HepG2 (cell line): ENCODE data around the gene PPP2R2B. TPM values are rescaled to one million over a fixed set of nuclear protein-coding genes. Genes with fewer than 3 reads are reported as not detected.
A peak's percentile ranks its signal among the peaks of the same experiment; 100 is the strongest.

Source experiments
- ATAC-seq: fragments of 200-7000 bp; cut with Tn5 transposase; 3 replicates; pipeline ENCODE4 v1.9.1; 2020; ENCODE audit warnings: mild to moderate bottlenecking, moderate library complexity
- BruUV-seq: library from RNA; stranded (reverse); fragments of 400-500 nt; replicated peaks from 2 replicates; lab custom pipeline; 2021; lab: Mats Ljungman, UMichigan
- CTCF ChIA-PET: fragments of 300-600 bp; formaldehyde crosslinking; extraction: SDS; loops from one replicate; lab custom pipeline; 2021; ENCODE audit warnings: low total read pairs, inconsistent platforms, low intra/inter-chr PET ratio; lab: Yijun Ruan, JAX
- POLR2A ChIA-PET: fragments of 350-600 bp; sonication (Branson Sonifier 250); formaldehyde crosslinking; loops from one replicate; lab custom pipeline; 2020; ENCODE audit warnings: antibody characterized with exemption, inconsistent platforms; lab: Yijun Ruan, JAX
- DNase-seq: peaks from one replicate; pipeline ENCODE4 v3.0.0-alpha.2; 2015; ENCODE audit warnings: low spot score
- FAIRE-seq: peaks from 3 replicates; lab custom pipeline; 2011; peaks lifted over from hg19 to GRCh38; lab: Jason Lieb, UNC
- H2AFZ ChIP-seq: one replicate; pipeline ENCODE4 v1.6.1; 2011; ENCODE audit warnings: low read length, inconsistent platforms
- H3K27ac ChIP-seq: fragments of 300-600 bp; 3 replicates; pipeline ENCODE4 v1.8.0; 2011; ENCODE audit warnings: mixed run types, mild to moderate bottlenecking, mixed read lengths, low read length, inconsistent platforms; ENCODE audit not compliant: insufficient read depth; ENCODE audit errors: extremely low read length
- H3K27me3 ChIP-seq, 2 experiments: fragments of 200-600 bp in 1 of 2; 2 replicates in 1 of 2; 3 replicates in 1 of 2; pipeline versions ENCODE4 v1.6.0 to v1.8.0; 2011; ENCODE audit warnings: low read length in 2 of 2, mild to moderate bottlenecking in 2 of 2, moderate library complexity in 2 of 2, inconsistent platforms in 1 of 2; ENCODE audit not compliant: insufficient read depth in 2 of 2, control insufficient read depth in 1 of 2
- H3K36me3 ChIP-seq, 2 experiments: fragments of 200-600 bp in 1 of 2; replicated peaks in 1 of 2; 2 replicates in 1 of 2; 3 replicates in 1 of 2; pipeline versions ENCODE4 v1.5.1 to v1.8.0; 2011; ENCODE audit warnings: low read length in 2 of 2, inconsistent platforms in 1 of 2; ENCODE audit not compliant: insufficient read depth in 2 of 2, control insufficient read depth in 1 of 2
- H3K4me1 ChIP-seq: 2 replicates; pipeline ENCODE4 v1.5.1; 2012; ENCODE audit warnings: low read length, inconsistent platforms; ENCODE audit not compliant: insufficient read depth
- H3K4me2 ChIP-seq: 2 replicates; pipeline ENCODE4 v1.6.0; 2011; ENCODE audit warnings: low read depth, low read length, inconsistent platforms
- H3K4me3 ChIP-seq, 3 experiments: fragments of 200-600 bp in 1 of 3; sonication (generic), shearing (Covaris generic) in 1 of 3; replicated peaks in 1 of 3; 2 replicates each; pipeline ENCODE4 v1.5.1; 2011 to 2016; ENCODE audit warnings: low read length in 3 of 3, inconsistent platforms in 2 of 3, low read depth in 2 of 3, mild to moderate bottlenecking in 2 of 3, control low read depth in 1 of 3, mixed read lengths in 1 of 3; ENCODE audit not compliant: insufficient read depth in 1 of 3
- H3K79me2 ChIP-seq: one replicate; pipeline ENCODE4 v1.6.1; 2011; ENCODE audit warnings: low read length, inconsistent platforms; ENCODE audit not compliant: insufficient read depth
- H3K9ac ChIP-seq: 2 replicates; pipeline ENCODE4 v1.6.0; 2011; ENCODE audit warnings: mild to moderate bottlenecking, low read depth, low read length, inconsistent platforms; ENCODE audit not compliant: insufficient read depth
- H3K9me3 ChIP-seq: 2 replicates; pipeline ENCODE4 v1.5.1; 2012; ENCODE audit warnings: mild to moderate bottlenecking, low read length
- H4K20me1 ChIP-seq: 2 replicates; pipeline ENCODE4 v1.6.0; 2011; ENCODE audit warnings: inconsistent platforms, mild to moderate bottlenecking, low read length, moderate library complexity; ENCODE audit not compliant: insufficient read depth
- GABPA ChIP-seq, 2 experiments: IDR thresholded peaks; 2 replicates each; pipeline ENCODE4 v1.6.1; 2011 to 2016; ENCODE audit warnings: low read depth in 2 of 2, low read length in 1 of 2, missing biosample characterization in 1 of 2, missing genetic modification characterization in 1 of 2
- HMGXB3 ChIP-seq: sonication (generic); formaldehyde crosslinking; IDR thresholded peaks from 2 replicates; pipeline ENCODE4 v1.4.0; 2020; ENCODE audit warnings: missing genetic modification reagents, borderline replicate concordance
- HNRNPL ChIP-seq: fragments of 200-400 bp; formaldehyde crosslinking; IDR thresholded peaks from 2 replicates; pipeline ENCODE4 v1.6.1; 2017; ENCODE audit warnings: mild to moderate bottlenecking, low read depth, low read length
- ISL2 ChIP-seq: sonication (generic); formaldehyde crosslinking; IDR thresholded peaks from 2 replicates; pipeline ENCODE4 v1.5.0; 2020; ENCODE audit warnings: missing genetic modification reagents
- JUND ChIP-seq: sonication (generic); formaldehyde crosslinking; IDR thresholded peaks from 2 replicates; pipeline ENCODE4 v1.8.0; 2022; ENCODE audit warnings: mild to moderate bottlenecking, missing genetic modification reagents
- MNT ChIP-seq: fragments of 450-650 bp; IDR thresholded peaks from 2 replicates; pipeline ENCODE4 v1.6.1; 2016
- MYPOP ChIP-seq: sonication (generic); formaldehyde crosslinking; IDR thresholded peaks from 2 replicates; pipeline ENCODE4 v1.8.1; 2023; ENCODE audit warnings: mild to moderate bottlenecking, moderate library complexity, missing genetic modification reagents
- RARA ChIP-seq: IDR thresholded peaks from 2 replicates; pipeline ENCODE4 v1.6.1; 2016; ENCODE audit warnings: missing genetic modification reagents, missing compliant biosample characterization
- TEAD3 ChIP-seq: optimal IDR thresholded peaks from 2 replicates; pipeline ENCODE3; 2016; ENCODE audit warnings: borderline replicate concordance
- XRCC5 ChIP-seq: fragments of 200-400 bp; formaldehyde crosslinking; optimal IDR thresholded peaks from 2 replicates; pipeline ENCODE3; 2017; ENCODE audit warnings: mild to moderate bottlenecking, low read length
- ZFX ChIP-seq: sonication (generic); formaldehyde crosslinking; IDR thresholded peaks from 2 replicates; pipeline ENCODE4 v1.4.0; 2020; ENCODE audit warnings: mild to moderate bottlenecking, low read depth, missing genetic modification reagents, moderate library complexity
- ZNF720 ChIP-seq: sonication (generic); formaldehyde crosslinking; IDR thresholded peaks from 2 replicates; pipeline ENCODE4 v1.4.0; 2020; ENCODE audit warnings: missing genetic modification reagents
- ZSCAN31 ChIP-seq: sonication (generic); formaldehyde crosslinking; IDR thresholded peaks from 2 replicates; pipeline ENCODE4 v1.5.0; 2020; ENCODE audit warnings: low read depth, mild to moderate bottlenecking, missing genetic modification reagents
- WGBS: methylation state at CpG from one replicate; pipeline ENCODE4 v1.1.6; 2017; ENCODE audit warnings: low lambda C conversion rate; 5-methylcytosine and 5-hydroxymethylcytosine counted together
- in situ Hi-C: cut with HindIII; loops from 2 replicates; pipeline ENCODE4 v1.10.0; 2017; ENCODE audit warnings: low pct_unique_long_range_greater_than_20kb; ENCODE audit not compliant: extremely low pct_ligation_motif_present
- intact Hi-C: fragments of 100-400 bp; cut with micrococcal nuclease; formaldehyde crosslinking; loops from one replicate; pipeline ENCODE4 v1.10.0; 2022; ENCODE audit not compliant: unreplicated experiment
- polyA plus RNA-seq, 8 experiments: library from polyadenylated mRNA; depleted of rRNA in 3 of 8; stranded (reverse) in 7 of 8; unstranded in 1 of 8; fragments of >200 nt; fragmentation: Illumina TruSeq in 4 of 8; extraction: Trizol in 4 of 8; gene quantifications; 2 replicates each; pipeline versions ENCODE4 v1.2.1 to v1.2.3, GENCODE V29; 2011 to 2016; ENCODE audit warnings: low read depth in 4 of 8, missing spikeins in 1 of 8, mixed read lengths in 1 of 8; ENCODE audit not compliant: insufficient read depth in 1 of 8
- total RNA-seq, 5 experiments: library from RNA; depleted of rRNA; stranded (reverse); fragments of >200 nt; fragmentation: Illumina TruSeq; extraction: Trizol; gene quantifications; 2 replicates each; pipeline ENCODE4 v1.2.3, GENCODE V29; 2016; ENCODE audit warnings: low read depth in 1 of 5

Gene PPP2R2B
- total and polyA plus RNA-seq, 2 of the 13 experiments (the other 11 are each of a cell fraction or from before 2014, with no cell fraction given), result not detected

- no peak for DNase-seq
- intact Hi-C loops, result no loop called here
- FAIRE-seq, result no peak
- Histone ChIP-seq H3K4me1 (no peaks in the 10 kb centered on the region), H3K36me3 (no peaks in the 10 kb centered on the region), H4K20me1 (no peaks in the 10 kb centered on the region), H2AFZ (no peak overlapping the region), H3K9ac (no peak overlapping the region), H3K27me3 (no peaks in the 10 kb centered on the region), H3K27ac (no peak overlapping the region), H3K79me2 (no peaks in the 10 kb centered on the region), H3K4me3 (no peak overlapping the region), H3K9me3 (no peaks in the 10 kb centered on the region), H3K4me2 (no peak overlapping the region)
- 27% methylated on average over 3 of the region's 3 CpGs for WGBS
- in situ Hi-C loops, result no loop called here
- TF ChIP-seq MNT (peak; percentile 66), HNRNPL (no peak), RARA (CRISPR knock-in tag) (0 out of 2 replicates have a peak, but pooled peaks have one; percentile 19), MYPOP (CRISPR knock-in tag) (no peak), TEAD3 (no peak)
- ChIA-PET CTCF (no interaction called here), POLR2A (no interaction called here)
- no TSS peak for BruUV-seq
- ATAC-seq, result no peak
Observed at GRCh38 chr5:146751054-146751453, 127.5 kb downstream of the PPP2R2B start.

- intact Hi-C loops (no loop called here), in situ Hi-C loops (no loop called here)
- no TSS peak for BruUV-seq
- Histone ChIP-seq H3K79me2 (no peaks in the 10 kb centered on the region), H3K9ac (no peak overlapping the region), H3K4me3 (no peak overlapping the region), H4K20me1 (no peaks in the 10 kb centered on the region), H3K9me3 (no peaks in the 10 kb centered on the region), H3K27ac (no peak overlapping the region), H3K4me1 (no peaks in the 10 kb centered on the region), H3K4me2 (no peak overlapping the region), H2AFZ (no peak overlapping the region), H3K27me3 (no peaks in the 10 kb centered on the region), H3K36me3 (no peaks in the 10 kb centered on the region)
- ChIA-PET POLR2A (no interaction called here), CTCF (no interaction called here)
- ATAC-seq, result no peak
- WGBS, result 64% methylated on average over 1 of the region's 1 CpG
- no peak for FAIRE-seq
- no peak for DNase-seq
- TF ChIP-seq ISL2 (CRISPR knock-in tag) (no peak), ZNF720 (CRISPR knock-in tag) (no peak), ZSCAN31 (CRISPR knock-in tag) (no peak), XRCC5 (no peak), JUND (CRISPR knock-in tag) (no peak), HMGXB3 (CRISPR knock-in tag) (no peak), ZFX (CRISPR knock-in tag) (no peak), GABPA (IDR thresholded peaks at IDR 0.05; ENCODE audit: low read depth, low read length) (no peak), GABPA (CRISPR knock-in tag; IDR thresholded peaks at IDR 0.05; ENCODE audit: low read depth) (no peak)
Observed at GRCh38 chr5:146748533-146748932, 130.0 kb downstream of the PPP2R2B start.
